ENCODE measurements around the gene KIAA1328.

- TF ChIP-seq REST (IDR thresholded peaks at IDR 0.05; ENCODE audit: insufficient replicate concordance, low read depth), result no peak
- TF ChIP-seq CTCF (IDR thresholded peaks at IDR 0.05; ENCODE audit: insufficient read depth, low read length), result no peak
- no peak for TF ChIP-seq GABPA (IDR thresholded peaks at IDR 0.05; ENCODE audit: low read depth)
- TF ChIP-seq POLR2AphosphoS5 (IDR thresholded peaks at IDR 0.05; ENCODE audit: low read depth), result no peak
Observed at GRCh38 chr18:36905571-36905970, 76.6 kb downstream of the KIAA1328 start.
